ENCODE measurements around the gene ORAI3. TPM values are rescaled to one million over a fixed set of nuclear protein-coding genes. Genes with fewer than 3 reads are reported as not detected.

Gene ORAI3
- polyA plus RNA-seq, 1 donor from 2014 or later, result 7.3 TPM

DNA sequence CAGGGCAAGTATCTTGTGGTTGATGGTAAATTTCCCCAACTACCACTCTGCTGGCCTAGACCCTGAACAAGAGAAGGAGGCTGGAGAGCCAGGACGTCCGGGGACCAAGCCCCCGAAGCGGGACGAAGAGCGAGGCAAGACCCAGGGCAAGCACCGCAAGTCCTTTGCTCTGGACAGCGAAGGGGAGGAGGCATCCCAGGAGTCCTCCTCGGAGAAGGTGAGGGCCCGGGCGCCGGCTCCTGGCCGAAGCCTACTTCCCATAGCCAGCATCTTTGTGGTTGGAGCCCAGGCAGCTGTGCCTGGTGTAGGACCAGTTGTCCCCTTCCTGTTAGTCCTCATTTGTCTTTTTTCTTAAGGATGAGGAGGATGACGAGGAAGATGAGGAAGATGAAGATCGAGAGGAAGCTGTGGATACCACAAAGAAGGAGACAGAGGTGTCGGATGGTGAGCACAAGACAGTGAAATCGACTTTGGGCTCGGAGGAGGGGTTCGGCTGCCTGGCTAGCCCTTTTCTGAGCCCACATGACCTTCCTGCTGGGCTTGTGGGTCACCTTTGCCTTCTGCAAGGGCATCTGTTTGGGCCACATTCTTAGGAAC, 20.5 kb downstream of the ORAI3 start:
- Histone ChIP-seq H3K27me3 (ENCODE audit: insufficient read depth, low read depth, low read length) (no peaks in the 10 kb centered on the region), H3K36me3 (ENCODE audit: insufficient read depth, low read length) (no peaks in the 10 kb centered on the region), H3K9ac (ENCODE audit: low read length) (no peak overlapping the region), H3K79me2 (replicated peaks; ENCODE audit: insufficient read depth, low read length) (no peaks in the 10 kb centered on the region), H3F3A (ENCODE audit: insufficient read depth, low read length, poor library complexity, severe bottlenecking) (no peaks in the 10 kb centered on the region), H3K4me3 (ENCODE audit: low read length) (no peak overlapping the region), H4K20me1 (ENCODE audit: insufficient read depth) (no peaks in the 10 kb centered on the region), H3K9me2 (ENCODE audit: insufficient read depth, low read length) (no peaks in the 10 kb centered on the region), H3K27ac (ENCODE audit: low read length) (no peak overlapping the region), H2AFZ (ENCODE audit: low read depth, low read length) (no peak overlapping the region), H3K4me2 (ENCODE audit: low read length) (no peak overlapping the region), H3K9me3 (ENCODE audit: low read length) (no peaks in the 10 kb centered on the region)
- TF ChIP-seq POLR2AphosphoS5 (IDR thresholded peaks at IDR 0.05) (no peak), MXI1 (conservative IDR thresholded peaks at IDR 0.05; ENCODE audit: poor library complexity, severe bottlenecking) (no peak), SMC3 (conservative IDR thresholded peaks at IDR 0.05; ENCODE audit: poor library complexity) (no peak), CTCF (IDR thresholded peaks at IDR 0.05; ENCODE audit: poor library complexity, severe bottlenecking) (no peak), TAF1 (IDR thresholded peaks at IDR 0.05; ENCODE audit: low read depth) (no peak), EP300 (conservative IDR thresholded peaks at IDR 0.05; ENCODE audit: poor library complexity, severe bottlenecking) (no peak), RAD21 (conservative IDR thresholded peaks at IDR 0.05) (no peak)
- TF ChIP-seq, protein P1, sequence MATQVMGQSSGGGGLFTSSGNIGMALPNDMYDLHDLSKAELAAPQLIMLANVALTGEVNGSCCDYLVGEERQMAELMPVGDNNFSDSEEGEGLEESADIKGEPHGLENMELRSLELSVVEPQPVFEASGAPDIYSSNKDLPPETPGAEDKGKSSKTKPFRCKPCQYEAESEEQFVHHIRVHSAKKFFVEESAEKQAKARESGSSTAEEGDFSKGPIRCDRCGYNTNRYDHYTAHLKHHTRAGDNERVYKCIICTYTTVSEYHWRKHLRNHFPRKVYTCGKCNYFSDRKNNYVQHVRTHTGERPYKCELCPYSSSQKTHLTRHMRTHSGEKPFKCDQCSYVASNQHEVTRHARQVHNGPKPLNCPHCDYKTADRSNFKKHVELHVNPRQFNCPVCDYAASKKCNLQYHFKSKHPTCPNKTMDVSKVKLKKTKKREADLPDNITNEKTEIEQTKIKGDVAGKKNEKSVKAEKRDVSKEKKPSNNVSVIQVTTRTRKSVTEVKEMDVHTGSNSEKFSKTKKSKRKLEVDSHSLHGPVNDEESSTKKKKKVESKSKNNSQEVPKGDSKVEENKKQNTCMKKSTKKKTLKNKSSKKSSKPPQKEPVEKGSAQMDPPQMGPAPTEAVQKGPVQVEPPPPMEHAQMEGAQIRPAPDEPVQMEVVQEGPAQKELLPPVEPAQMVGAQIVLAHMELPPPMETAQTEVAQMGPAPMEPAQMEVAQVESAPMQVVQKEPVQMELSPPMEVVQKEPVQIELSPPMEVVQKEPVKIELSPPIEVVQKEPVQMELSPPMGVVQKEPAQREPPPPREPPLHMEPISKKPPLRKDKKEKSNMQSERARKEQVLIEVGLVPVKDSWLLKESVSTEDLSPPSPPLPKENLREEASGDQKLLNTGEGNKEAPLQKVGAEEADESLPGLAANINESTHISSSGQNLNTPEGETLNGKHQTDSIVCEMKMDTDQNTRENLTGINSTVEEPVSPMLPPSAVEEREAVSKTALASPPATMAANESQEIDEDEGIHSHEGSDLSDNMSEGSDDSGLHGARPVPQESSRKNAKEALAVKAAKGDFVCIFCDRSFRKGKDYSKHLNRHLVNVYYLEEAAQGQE (IDR thresholded peaks at IDR 0.05; ENCODE audit: borderline replicate concordance), result no peak

- no peak overlapping the region for H3K4me3 ChIP-seq (ENCODE audit: low read length)
- no peaks in the 10 kb centered on the region for H3K9me2 ChIP-seq (ENCODE audit: insufficient read depth, low read length)
- no peaks in the 10 kb centered on the region for H3F3A ChIP-seq (ENCODE audit: insufficient read depth, low read length, poor library complexity, severe bottlenecking)
- H3K4me2 ChIP-seq (ENCODE audit: low read length), result no peak overlapping the region
- H3K27ac ChIP-seq (ENCODE audit: low read length), result no peak overlapping the region
- no peak overlapping the region for H2AFZ ChIP-seq (ENCODE audit: low read depth, low read length)
- no peaks in the 10 kb centered on the region for H3K79me2 ChIP-seq (replicated peaks; ENCODE audit: insufficient read depth, low read length)
- no peaks in the 10 kb centered on the region for H3K36me3 ChIP-seq (ENCODE audit: insufficient read depth, low read length)
- no peak overlapping the region for H3K9ac ChIP-seq (ENCODE audit: low read length)
- no peaks in the 10 kb centered on the region for H3K9me3 ChIP-seq (ENCODE audit: low read length)
- TF ChIP-seq MXI1 (conservative IDR thresholded peaks at IDR 0.05; ENCODE audit: poor library complexity, severe bottlenecking) (no peak), CTCF (IDR thresholded peaks at IDR 0.05; ENCODE audit: poor library complexity, severe bottlenecking) (no peak), EP300 (conservative IDR thresholded peaks at IDR 0.05; ENCODE audit: poor library complexity, severe bottlenecking) (no peak), TAF1 (IDR thresholded peaks at IDR 0.05; ENCODE audit: low read depth) (no peak), POLR2AphosphoS5 (IDR thresholded peaks at IDR 0.05) (no peak), EZH2 (IDR thresholded peaks at IDR 0.05; ENCODE audit: borderline replicate concordance, insufficient read depth, low read length, poor library complexity, severe bottlenecking) (no peak), RAD21 (conservative IDR thresholded peaks at IDR 0.05) (no peak), SMC3 (conservative IDR thresholded peaks at IDR 0.05; ENCODE audit: poor library complexity) (no peak)
- TF ChIP-seq, protein P1 (IDR thresholded peaks at IDR 0.05; ENCODE audit: borderline replicate concordance), result no peak
- no peaks in the 10 kb centered on the region for H3K27me3 ChIP-seq (ENCODE audit: insufficient read depth, low read depth, low read length)
- no peaks in the 10 kb centered on the region for H4K20me1 ChIP-seq (ENCODE audit: insufficient read depth)
Observed at GRCh38 chr16:30971298-30971697, 22.4 kb downstream of the ORAI3 start.
